ENCODE data around the gene KRTAP5-11.

GRCh38 chr11:71539017-71539416, 43.7 kb downstream of the KRTAP5-11 start:
- TF ChIP-seq POLR2A (IDR thresholded peaks at IDR 0.05) = no peak
- no peak for TF ChIP-seq CTCF (IDR thresholded peaks at IDR 0.05)

All from Peyer's patch (tissue), 4 donors.